Astrocyte of the hippocampus (primary cell): Measurements from ENCODE around the gene FTO.

Experiments used
- DNase-seq: peaks from one replicate; pipeline ENCODE4 v3.0.0; 2011; ENCODE audit warnings: low read depth, low spot score

FTO gene

GRCh38 chr16:53753431-53753830 lies 49.5 kb downstream of the FTO start:
- no peak for DNase-seq

- DNase-seq, result peak; percentile 83
Measured at GRCh38 chr16:53755026-53755910, 51.3 kb downstream of the FTO start.

- DNase-seq, result peak; percentile 67
Measured at GRCh38 chr16:53756275-53756996, 52.5 kb downstream of the FTO start.

- no peak for DNase-seq
Measured at GRCh38 chr16:53757971-53758609, 54.1 kb downstream of the FTO start.

- DNase-seq, result no peak
Measured at GRCh38 chr16:53761962-53762703, 58.2 kb downstream of the FTO start.

- no peak for DNase-seq
Measured at GRCh38 chr16:53766304-53767016, 62.5 kb downstream of the FTO start.

GRCh38 chr16:53768167-53768566 lies 64.2 kb downstream of the FTO start:
- DNase-seq, result peak; percentile 48

GRCh38 chr16:53768593-53768992 lies 64.6 kb downstream of the FTO start:
- peak; percentile 93 for DNase-seq

- DNase-seq, result no peak
Measured at GRCh38 chr16:53769185-53769584, 65.2 kb downstream of the FTO start.

- no peak for DNase-seq
Measured at GRCh38 chr16:53769787-53770186, 65.8 kb downstream of the FTO start.

GRCh38 chr16:53770641-53771040 lies 66.7 kb downstream of the FTO start:
- DNase-seq, result peak; percentile 51

GRCh38 chr16:53771655-53772497 lies 67.9 kb downstream of the FTO start:
- no peak for DNase-seq

- DNase-seq, result peak; percentile 88
Measured at GRCh38 chr16:53773150-53773846, 69.3 kb downstream of the FTO start.

- no peak for DNase-seq
Measured at GRCh38 chr16:53773881-53774280, 69.9 kb downstream of the FTO start.

GRCh38 chr16:53775106-53775820 lies 71.3 kb downstream of the FTO start:
- DNase-seq, result no peak

GRCh38 chr16:53775821-53776431 lies 72.0 kb downstream of the FTO start:
- peak; percentile 93 for DNase-seq

- DNase-seq, result no peak
Measured at GRCh38 chr16:53779186-53779585, 75.2 kb downstream of the FTO start.

- no peak for DNase-seq
Measured at GRCh38 chr16:53780051-53780450, 76.1 kb downstream of the FTO start.
